ENCODE data around the gene CDK19. TPM values are rescaled to one million over a fixed set of nuclear protein-coding genes. Genes with fewer than 3 reads are reported as not detected.
A peak's percentile ranks its signal among the peaks of the same experiment; 100 is the strongest.

The CDK19 gene
- total RNA-seq (ENCODE audit: unreplicated experiment), result 19.0 TPM
- long read RNA-seq, partial matches to known transcripts, result 0 of 1 reads
- long read RNA-seq, other reads (novel, unspliced or antisense), result 1 of 1 reads

- H3K27me3 Mint-ChIP-seq (ENCODE audit: unreplicated experiment), result peaks cover 19% of the 10 kb centered on the region
- DNase-seq (ENCODE audit: low spot score), result peak; percentile 94
- peaks cover 3% of the 10 kb centered on the region for H3K36me3 Mint-ChIP-seq (ENCODE audit: low read depth, unreplicated experiment)
- peak within 1 kb of the TSS; percentile 99 for H3K4me3 Mint-ChIP-seq (ENCODE audit: unreplicated experiment)
- TF ChIP-seq CTCF (IDR thresholded peaks at IDR 0.05; ENCODE audit: unreplicated experiment), result no peak
- peak within 1 kb of the TSS; percentile 97 for H3K27ac Mint-ChIP-seq (ENCODE audit: unreplicated experiment)
- H3K4me1 Mint-ChIP-seq (ENCODE audit: unreplicated experiment), result peaks cover 14% of the 10 kb centered on the region
- no peaks in the 10 kb centered on the region for H3K9me3 Mint-ChIP-seq (ENCODE audit: unreplicated experiment)
These were observed at the start of gene CDK19 for GRCh38 chr6:110815411-110816409. Gene CDK19 (minus strand): TSS chr6:110815469. CDS start chr6:110815136, 333 bp downstream.

DNA sequence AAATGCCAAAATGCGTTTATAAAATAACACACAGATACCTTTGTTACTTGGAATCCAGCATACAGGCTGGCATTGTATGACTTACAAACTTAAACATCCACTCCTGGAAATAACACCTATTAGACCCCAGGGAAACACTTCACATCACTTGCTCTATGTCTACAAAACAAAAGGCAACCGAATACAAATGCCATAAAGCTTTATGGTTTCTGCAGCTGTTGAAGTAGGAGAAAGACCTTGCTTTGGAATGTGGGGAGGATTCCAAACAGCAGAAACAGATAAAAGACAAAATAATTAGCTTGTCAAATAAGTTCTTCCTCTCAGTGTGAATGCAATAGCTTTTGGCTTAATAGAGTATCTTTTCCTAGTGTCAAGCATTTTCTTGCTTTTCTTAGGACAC is 49.6 kb upstream of the CDK19 start:
- peaks cover 2% of the 10 kb centered on the region for H3K27me3 Mint-ChIP-seq (ENCODE audit: unreplicated experiment)
- H3K9me3 Mint-ChIP-seq (ENCODE audit: unreplicated experiment), result no peaks in the 10 kb centered on the region
- TF ChIP-seq CTCF (IDR thresholded peaks at IDR 0.05; ENCODE audit: unreplicated experiment), result no peak
- H3K27ac Mint-ChIP-seq (ENCODE audit: unreplicated experiment), result no peak overlapping the region
- no peak for DNase-seq (ENCODE audit: low spot score)
- no peaks in the 10 kb centered on the region for H3K36me3 Mint-ChIP-seq (ENCODE audit: low read depth, unreplicated experiment)
- peaks cover 4% of the 10 kb centered on the region for H3K4me1 Mint-ChIP-seq (ENCODE audit: unreplicated experiment)
- H3K4me3 Mint-ChIP-seq (ENCODE audit: unreplicated experiment), result no peak overlapping the region

DNA sequence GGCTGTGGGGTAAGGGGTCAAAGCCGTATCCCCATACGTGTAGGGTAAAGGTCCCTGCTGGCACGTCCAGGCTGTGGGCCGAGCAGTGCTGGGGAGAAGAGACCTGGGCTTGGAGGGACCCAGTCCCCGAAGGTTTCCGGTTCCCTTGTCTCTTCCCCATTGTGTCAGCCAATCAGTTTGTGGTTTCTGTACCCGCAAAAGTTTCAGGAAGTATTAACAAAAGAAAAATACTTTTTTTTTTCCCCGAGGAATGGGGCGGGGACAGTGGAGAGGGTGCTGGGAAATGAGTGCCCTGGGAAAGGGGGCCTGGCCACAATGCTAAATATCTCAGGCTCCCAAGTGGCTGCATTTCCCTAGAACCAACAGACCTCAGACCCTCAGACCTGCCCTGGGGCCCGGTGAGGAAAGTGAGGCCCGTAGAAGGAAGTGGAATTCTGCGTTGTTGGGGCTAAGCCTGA is 44.1 kb upstream of the CDK19 start:
- no peak for TF ChIP-seq CTCF (IDR thresholded peaks at IDR 0.05; ENCODE audit: unreplicated experiment)
- peaks cover 3% of the 10 kb centered on the region for H3K27me3 Mint-ChIP-seq (ENCODE audit: unreplicated experiment)
- no peaks in the 10 kb centered on the region for H3K9me3 Mint-ChIP-seq (ENCODE audit: unreplicated experiment)
- no peaks in the 10 kb centered on the region for H3K4me1 Mint-ChIP-seq (ENCODE audit: unreplicated experiment)
- no peak overlapping the region for H3K4me3 Mint-ChIP-seq (ENCODE audit: unreplicated experiment)
- H3K27ac Mint-ChIP-seq (ENCODE audit: unreplicated experiment), result no peak overlapping the region
- no peak for DNase-seq (ENCODE audit: low spot score)
- H3K36me3 Mint-ChIP-seq (ENCODE audit: low read depth, unreplicated experiment), result no peaks in the 10 kb centered on the region

- DNase-seq (ENCODE audit: low spot score), result no peak
- no peaks in the 10 kb centered on the region for H3K36me3 Mint-ChIP-seq (ENCODE audit: low read depth, unreplicated experiment)
- no peak for TF ChIP-seq CTCF (IDR thresholded peaks at IDR 0.05; ENCODE audit: unreplicated experiment)
- H3K4me3 Mint-ChIP-seq (ENCODE audit: unreplicated experiment), result no peak overlapping the region
- H3K4me1 Mint-ChIP-seq (ENCODE audit: unreplicated experiment), result no peaks in the 10 kb centered on the region
- no peaks in the 10 kb centered on the region for H3K9me3 Mint-ChIP-seq (ENCODE audit: unreplicated experiment)
- H3K27me3 Mint-ChIP-seq (ENCODE audit: unreplicated experiment), result peaks cover 5% of the 10 kb centered on the region
- H3K27ac Mint-ChIP-seq (ENCODE audit: unreplicated experiment), result no peak overlapping the region
These were observed 43.4 kb upstream of the CDK19 start for GRCh38 chr6:110858562-110859214.

All from endothelial cell (in vitro differentiated cells).